Muscle of back (tissue), 11 donors: ENCODE data around the gene ZNF814. TPM values are rescaled to one million over a fixed set of nuclear protein-coding genes. Genes with fewer than 3 reads are reported as not detected.
"Not testable (repeated sequence)": the region's sequence is repeated elsewhere in the genome, so short reads cannot be mapped to it uniquely, and the experiment has no call there.

ENCODE experiments used
- DNase-seq, 3 donors: peaks; one replicate each; pipeline versions ENCODE4 v3.0.0 to v3.0.0-alpha.2; 2013
- polyA plus RNA-seq, 10 donors: library from polyadenylated mRNA; unstranded; fragments of 120-200 nt; gene quantifications; one replicate each; pipeline ENCODE4 v1.2.1, GENCODE V29; 2013; ENCODE audit not compliant: insufficient read length in 10 of 10

The ZNF814 gene
- polyA plus RNA-seq, 10 donors, result 13.7 to 34.6 (median 24.3) TPM

DNA sequence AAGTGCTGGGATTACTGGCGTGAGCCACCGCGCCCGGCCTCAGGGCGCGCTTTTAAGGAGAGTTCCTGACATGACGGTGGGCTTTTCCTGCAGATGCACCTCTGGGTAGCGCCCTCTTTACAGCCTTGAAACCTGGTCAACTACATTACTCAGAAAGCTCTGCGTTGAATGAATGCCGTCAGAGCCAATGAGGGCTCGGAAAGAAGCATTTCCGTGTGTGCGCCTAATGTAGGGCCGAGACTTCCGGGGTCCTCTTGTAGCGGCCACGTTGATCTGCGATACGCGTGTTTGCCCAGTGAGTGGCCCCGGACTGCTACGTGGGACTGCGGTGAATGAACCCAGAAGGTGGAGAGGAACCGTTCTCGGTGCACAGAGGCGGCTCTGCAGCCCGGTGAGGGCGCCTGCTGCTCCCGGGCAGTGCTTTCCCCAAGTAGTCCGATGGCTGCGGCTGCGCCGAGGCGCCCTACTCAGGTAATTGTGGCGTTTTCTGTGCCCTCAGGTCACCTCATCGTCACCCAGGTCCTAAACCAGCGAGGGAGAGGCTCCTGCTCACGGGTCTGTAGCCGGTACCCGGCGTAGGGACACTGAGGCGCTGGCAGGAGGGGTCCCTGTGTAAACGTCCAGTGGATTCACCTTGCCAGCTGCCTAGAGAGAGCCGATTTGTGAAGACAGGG, 69.2 kb downstream of the ZNF814 start:
- DNase-seq, result peak; percentile 93 to 97 (median 95)

DNA sequence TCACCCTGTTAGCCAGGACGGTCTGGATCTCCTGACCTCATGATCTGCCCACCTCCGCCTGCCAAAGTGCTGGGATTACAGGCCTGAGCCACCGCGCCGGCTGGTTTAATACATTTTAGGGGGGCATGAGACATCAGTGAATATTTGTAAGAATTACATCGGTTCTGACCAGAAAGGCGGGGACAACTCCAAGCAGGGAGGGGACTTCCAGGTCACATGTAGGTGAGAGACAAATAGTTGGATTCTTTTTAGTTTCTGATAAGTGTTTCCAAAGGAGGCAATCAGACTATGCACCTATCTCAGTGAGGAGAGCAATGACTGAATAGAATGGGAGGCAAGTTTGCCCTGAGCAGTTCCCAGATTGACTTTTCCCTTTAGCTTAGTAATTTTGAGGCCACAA, 70.5 kb downstream of the ZNF814 start:
- no peak for DNase-seq

DNA sequence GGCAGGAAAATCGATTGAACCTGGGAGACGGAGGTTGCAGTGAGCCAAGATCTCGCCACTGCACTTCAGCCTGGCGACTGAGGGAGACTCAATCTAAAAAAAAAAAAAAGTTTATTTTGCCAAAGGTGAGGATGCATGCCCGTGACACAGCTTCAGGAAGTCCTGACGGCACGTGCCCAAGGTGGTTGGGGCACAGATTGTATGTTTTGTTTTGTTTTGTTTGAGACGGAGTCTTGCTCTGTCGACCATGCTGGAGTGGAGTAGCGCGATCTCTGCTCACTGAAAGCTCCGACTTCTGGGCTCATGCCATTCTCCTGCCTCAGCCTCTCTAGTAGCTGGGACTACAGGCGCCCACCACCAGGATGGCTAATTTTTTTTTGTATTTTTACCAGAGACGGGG, 70.9 kb downstream of the ZNF814 start:
- DNase-seq, result no peak

DNA sequence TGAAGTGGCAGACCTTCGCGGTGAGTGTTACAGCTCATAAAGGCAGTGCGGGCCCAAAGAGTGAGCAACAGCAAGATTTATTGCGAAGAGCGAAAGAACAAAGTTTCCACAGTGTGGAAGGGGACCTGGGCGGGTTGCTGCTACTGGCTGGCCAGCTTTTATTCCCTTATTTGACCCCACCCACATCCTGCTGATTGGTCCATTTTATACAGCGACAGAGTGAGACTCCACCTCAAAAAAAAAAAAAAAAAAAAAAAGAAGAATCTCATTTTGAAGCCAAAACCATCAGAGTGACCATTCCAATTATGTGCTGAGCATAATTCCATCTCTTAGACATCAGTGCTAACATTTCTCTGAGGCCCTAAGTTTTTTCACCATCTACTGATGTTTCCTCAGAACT, 72.2 kb downstream of the ZNF814 start:
- DNase-seq, result no peak

DNA sequence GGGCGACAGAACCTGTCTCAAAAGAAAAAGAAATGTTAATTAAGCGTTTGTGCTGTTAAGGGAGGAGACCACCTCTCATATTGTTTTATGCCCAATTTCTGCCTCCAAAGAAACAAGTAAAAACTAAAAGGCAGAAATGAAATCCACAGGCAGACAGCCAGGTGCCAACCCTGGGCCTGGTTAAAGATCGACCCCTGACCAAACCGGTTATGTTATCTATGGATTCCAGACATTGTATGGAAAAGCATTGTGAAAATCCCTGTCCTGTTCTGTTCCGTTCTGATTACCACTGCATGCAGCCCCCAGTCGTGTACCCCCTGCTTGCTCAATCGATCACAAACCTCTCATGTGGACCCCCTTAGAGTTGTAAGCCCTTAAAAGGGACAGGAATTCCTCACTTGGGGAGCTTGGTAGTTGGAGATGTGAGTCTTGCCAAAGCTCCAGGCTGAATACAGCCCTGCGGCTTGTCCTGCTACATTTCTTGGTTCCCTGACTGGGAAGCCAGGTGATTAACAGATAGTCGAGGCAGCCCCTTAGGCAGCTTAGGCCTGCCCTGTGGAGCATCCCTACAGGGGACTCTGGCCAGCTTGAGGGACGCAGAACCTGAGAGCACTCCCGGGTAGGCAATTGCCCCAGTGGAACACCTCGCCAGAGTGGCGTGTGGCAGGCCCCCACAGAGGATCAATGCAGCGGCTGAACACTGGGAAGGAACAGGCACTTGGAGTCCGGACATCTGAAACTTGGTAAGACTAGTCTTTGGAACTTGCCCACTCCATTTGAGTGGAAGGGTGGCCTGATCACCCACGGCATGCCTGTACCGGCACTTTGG, 73.4 kb downstream of the ZNF814 start:
- no peak for DNase-seq

DNA sequence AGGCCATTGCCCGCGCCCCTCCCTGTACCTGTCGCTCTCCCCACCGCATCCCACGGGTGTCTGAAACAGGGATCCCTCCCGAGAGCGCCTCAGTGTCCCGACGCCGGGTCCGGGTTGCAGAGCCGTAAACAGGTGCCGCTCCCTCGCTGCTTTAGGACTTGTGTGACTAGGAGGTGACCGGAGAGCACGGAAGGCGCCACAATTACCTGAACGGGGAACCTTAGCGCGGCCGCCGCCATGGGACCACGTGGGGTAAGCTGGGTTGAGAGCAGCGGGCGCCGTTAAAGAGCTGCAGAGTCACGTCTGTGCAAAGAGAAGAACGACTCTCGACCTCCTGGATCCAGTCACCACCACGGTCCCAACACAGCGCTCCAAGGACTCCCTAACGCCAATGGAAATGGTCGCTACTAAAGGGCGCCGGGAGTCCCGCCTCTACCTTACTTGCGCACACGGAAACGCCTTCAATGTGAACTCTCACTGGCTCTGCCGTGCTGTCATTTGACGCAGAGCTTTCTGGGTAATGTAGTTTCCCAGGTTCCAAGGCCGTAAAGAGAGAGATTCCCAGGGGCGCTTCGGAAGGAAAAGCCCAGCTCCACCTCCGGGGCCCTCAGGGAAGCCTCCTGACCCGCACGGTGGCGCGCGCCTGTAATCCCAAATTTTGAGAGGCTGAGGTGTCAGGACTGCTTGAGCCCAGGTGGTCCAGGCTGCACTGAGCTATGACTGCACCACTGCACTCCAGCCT, 74.2 kb downstream of the ZNF814 start, which contains the start of gene ZNF552:
TSS of gene ZNF552 (minus strand) at position 409 of the 742 bp plus-strand sequence. CDS start at position 239, 170 bp downstream.
- peak; percentile 90 to 96 (median 92) for DNase-seq

DNA sequence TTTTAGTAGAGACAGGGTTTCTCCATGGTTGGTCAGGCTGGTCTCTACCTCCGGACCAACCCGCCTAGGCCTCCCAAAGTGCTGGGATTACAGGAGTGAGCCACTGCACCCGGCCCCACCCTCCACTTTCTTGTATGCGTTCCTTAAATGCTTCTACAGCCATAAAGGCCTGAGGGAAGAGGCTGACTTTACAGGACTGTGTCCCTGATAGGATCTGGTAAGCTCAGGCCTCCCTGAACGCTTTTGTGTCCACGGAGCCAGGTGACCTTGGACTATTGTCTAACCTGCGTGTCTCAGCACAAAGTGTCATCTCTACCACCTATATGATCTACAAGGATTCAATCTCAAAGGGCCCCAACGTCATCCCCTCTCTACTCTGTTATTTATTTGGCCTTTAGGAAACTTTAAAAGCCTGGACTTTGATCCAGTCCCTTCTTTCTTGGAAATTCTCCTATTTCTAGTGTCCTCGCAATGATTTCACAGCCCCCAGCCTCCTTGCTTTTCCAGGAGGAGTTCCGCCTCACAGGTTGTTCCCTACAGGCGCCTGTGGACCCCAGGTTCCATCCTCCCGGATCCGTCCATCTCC, 74.8 kb downstream of the ZNF814 start:
- DNase-seq, result no peak

DNA sequence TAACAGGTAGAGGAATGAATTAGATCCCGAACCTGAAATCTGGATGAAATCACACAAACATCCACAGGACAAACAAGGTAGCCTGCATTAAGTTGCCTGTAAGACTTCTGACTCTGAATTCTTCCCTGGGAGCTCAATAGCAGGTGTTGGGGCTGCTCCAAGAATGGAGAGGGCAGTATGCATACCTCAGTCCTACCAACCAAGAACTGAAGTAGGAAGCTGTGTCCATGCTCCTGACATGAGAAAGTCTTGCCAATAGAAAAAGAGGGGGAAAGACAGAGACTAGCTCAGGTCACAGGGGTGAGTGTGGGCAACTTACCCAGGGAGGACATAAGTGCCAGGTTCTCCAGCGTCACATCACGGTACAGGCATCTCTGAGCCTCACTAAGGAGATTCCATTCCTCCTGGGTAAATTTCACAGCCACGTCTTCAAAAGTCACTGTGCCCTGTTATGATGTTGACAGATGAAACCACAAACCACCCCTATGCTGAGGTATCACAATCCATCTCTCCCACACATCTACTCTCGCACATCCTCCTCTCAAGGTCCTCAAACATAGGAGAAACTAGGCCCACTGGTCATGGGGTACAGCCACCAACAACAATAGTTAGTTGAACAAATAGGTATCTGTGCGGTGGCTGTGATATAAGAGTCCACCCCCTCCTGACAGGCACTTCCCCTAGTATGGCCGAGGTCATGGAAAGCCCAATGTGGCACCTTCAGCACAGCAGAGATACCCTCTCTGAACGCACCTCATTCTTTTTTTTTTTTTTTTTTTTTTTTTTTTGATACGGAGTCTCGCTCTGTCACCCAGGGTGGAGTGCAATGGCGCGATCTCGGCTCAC, 75.6 kb downstream of the ZNF814 start:
- not testable (repeated sequence) for DNase-seq

DNA sequence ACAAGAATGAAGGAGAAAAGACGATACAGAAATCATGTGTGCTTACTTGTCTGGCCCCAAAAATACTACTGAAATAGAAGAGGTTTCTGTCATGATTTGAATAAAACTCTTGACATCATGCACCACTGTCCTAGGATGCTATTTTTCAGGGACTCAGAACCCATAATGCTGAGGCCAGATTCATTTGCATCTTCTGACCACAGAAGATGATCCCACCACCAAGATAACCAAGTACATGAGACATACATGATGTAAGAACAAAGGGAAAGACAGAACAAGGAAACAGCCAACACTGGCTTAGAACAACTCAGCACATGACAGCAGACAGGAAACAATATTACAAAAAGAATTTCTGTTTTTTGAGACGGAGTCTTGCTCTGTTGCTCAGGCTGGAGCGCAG, 76.6 kb downstream of the ZNF814 start:
- DNase-seq, result no peak

DNA sequence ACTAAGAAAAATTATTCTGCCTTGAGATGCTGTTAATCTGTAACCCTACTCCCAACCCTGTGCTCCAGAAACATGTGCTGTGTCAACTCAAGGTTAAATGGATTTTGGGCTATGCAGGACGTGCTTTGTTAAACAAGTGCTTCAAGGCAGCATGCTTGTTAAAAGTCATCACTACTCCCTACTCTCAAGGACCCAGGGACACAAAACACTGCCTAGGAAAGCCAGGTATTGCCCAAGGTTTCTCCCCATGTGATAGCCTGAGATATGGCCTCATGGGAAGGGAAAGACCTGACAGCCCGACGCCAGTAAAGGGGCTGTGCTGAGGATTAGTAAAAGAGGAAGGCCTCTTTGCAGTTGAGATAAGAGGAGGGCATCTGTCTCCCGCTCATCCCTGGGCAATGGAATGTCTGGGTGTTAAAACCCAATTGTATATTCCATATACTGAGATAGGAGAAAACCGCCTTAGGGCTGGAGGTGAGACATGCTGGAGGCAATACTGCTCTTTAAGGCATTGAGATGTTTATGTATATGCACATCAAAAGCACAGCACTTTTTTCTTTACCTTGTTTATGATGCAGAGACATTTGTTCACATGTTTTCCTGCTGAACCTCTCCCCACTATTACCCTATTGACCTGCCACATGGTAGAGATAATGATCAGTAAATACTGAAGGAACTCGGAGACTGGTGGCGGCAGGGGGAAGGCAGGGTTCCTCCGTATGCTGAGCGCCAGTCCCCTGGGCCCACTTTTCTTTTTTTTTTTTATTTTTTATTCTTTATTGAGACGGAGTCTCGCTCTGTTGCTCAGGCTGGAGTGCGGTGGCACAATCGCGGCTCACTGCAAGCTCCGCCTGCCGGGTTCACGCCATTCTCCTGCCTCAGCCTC, 78.2 kb downstream of the ZNF814 start:
- not testable (repeated sequence) for DNase-seq

DNA sequence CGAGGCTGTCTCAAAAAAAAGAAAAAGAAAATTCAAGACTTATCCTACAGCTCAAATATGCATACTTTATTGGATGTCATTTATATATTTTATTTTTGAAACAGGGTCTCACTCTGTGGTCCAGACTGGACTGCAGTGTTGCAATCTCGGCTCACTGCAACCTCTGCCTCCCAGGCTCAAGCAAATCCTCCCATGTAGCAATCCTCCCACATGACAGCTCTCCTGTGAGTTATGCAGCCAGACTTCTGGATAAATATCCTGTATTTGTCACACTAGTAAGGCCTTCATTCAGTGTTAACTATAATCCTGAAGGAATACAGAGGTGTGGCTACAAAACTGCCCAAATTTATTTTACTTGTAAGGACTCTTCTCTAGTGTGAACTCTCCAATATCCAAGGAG, 81.3 kb downstream of the ZNF814 start:
- no peak for DNase-seq

DNA sequence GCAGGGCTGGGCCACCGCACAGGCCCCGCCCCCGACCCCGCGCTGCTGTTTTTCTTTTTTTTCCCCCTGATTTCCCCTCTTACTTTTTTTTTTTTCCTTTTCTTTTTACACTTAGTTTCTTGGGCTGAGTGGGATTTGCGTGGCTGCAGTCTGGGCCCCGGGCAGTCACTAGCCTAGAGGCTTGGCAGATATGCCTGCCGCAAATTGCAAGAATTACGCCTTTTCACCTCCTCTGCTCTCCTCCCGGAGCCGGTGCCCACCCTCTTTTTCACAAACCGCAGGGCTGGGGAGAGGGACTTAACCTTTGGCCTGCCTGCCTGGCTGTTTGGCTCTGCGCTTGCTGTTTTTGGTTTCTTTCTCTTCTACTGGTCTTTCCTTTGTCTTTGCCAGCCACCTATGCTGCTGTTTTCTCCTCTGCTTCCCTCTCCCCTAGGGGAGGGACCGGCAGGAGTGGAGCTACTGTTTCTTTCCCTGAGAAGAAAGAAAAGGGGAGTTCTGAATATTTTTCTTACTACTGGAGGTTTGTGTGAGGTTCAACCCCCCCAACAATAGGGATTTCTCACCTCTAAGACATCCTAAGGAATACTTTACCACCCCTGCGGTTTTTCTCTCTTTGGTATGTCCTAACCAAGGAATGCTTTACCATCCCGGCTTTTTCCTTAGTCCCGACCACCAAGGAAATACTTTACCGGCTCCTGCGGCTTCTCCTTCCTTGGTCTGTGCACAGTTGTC, 85.1 kb downstream of the ZNF814 start:
- DNase-seq, result peak; percentile 36 to 93 (median 77)

DNA sequence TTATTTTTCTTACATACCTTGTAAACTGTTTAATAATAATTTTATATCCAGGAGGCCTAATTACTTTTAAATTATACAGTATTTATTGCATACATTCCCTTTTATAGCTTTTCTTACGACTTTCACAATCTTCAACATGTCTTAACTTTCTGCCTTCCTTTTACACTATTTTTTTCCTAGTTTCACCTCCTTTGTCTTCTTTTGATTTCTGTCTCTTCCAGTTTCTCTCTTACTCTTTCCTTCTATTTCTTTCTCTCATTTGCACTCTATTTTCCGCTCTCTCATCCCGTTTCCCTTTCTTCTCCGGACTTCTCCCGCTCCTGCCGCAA, 85.6 kb downstream of the ZNF814 start:
- no peak for DNase-seq

DNA sequence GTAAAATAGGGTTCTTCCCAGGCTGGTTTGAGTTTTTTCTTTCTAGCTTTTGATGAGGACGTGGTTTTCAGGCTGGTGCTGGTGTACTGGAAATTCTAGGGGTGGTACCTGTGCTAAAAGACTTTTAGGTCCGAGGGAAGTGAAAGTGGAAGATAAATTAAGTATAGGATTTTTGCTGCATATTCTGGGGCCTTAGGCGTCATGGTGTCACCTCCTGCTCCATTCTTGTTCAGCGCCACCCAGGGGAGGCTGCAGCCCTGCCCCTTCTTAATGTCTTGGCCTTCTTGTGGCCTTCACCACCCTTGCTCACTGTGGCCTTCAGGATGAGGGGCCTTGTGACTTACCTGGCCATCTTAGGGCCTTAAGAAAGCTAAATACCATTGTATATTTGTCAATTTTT, 86.6 kb downstream of the ZNF814 start:
- DNase-seq, result no peak

DNA sequence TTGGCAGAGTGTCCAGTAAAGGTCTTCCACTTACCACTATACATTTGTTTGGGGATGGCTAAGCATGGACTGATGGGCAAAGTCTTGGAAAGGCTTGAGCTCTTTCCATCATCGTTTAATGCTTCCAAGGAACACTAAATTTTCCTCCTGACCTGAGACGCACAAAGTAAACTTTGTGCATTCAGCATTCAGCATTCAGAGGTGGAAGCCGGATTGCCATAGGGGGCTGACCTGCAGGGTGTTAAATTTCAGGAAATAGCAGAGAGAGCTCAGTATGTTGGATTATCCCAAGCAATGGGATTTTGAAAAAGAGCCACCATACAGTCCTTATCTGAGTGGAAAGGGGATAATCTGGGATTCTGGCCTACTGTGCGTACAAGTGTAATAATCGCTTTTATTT, 88.1 kb downstream of the ZNF814 start:
- no peak for DNase-seq
